ENCODE results near the gene TCF25. TPM values are rescaled to one million over a fixed set of nuclear protein-coding genes. Genes with fewer than 3 reads are reported as not detected.

TCF25 gene
- total RNA-seq, 1 experiment from 2014 or later, result 147 TPM

DNA sequence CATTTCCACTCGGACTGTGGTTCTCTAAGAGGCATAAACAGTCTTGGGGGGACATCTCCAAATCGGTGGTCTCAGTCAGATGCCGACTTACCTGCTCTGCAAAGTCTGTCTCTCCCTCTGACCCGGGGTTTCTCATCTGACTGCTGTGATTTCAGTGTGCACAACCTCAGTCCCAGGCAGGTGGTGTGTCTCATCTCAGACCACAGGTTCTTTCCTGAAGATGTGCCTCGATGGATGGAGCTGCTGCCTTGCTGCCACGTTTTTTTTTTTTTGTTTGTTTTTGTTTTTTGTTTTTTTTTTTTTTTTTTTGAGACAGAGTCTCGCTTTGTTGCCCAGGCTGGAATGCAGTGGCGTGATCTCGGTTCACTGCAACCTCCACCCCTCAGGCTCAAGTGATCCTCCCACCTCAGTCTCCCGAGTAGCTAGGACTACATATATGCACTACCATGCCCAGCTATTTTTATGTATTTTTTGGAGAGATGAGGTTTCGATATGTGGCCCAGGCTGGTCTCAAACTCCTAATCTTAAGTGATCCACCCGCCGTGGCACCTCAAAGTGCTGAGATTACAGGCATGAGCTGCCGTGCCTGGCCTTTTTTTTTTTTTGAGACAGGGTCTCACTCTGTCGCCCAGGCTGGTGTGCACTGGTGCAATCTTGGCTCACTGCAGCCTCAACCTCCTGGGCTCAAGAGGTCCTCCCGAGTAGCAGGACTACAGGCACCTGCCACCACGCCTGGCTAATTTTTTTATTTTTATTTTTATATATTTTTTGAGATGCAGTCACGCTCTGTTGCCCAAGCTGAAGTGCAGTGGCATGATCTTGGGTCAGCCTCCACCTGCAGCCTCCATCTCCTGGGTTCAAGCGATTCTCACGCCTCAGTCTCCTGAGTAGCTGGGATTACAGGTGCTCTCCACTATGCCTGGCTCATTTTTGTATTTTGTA lies 29.7 kb upstream of the TCF25 start:
- in situ Hi-C loops (cut with HindIII; ENCODE audit: low sequenced_read_pairs), result no loop called here
- no peak for DNase-seq (ENCODE audit: low spot score)

- in situ Hi-C loops (cut with HindIII; ENCODE audit: low sequenced_read_pairs), result no loop called here
- no peak for DNase-seq (ENCODE audit: low spot score)
Observed at GRCh38 chr16:89844739-89845339, 28.6 kb upstream of the TCF25 start.

- in situ Hi-C loops (cut with HindIII; ENCODE audit: low sequenced_read_pairs), result no loop called here
- DNase-seq (ENCODE audit: low spot score), result no peak
Observed at GRCh38 chr16:89845417-89845816, 28.0 kb upstream of the TCF25 start.

- in situ Hi-C loops (cut with HindIII; ENCODE audit: low sequenced_read_pairs), result no loop called here
- no peak for DNase-seq (ENCODE audit: low spot score)
Observed at GRCh38 chr16:89847051-89847939, 26.1 kb upstream of the TCF25 start.

GRCh38 chr16:89847940-89848297 lies 25.5 kb upstream of the TCF25 start:
- DNase-seq (ENCODE audit: low spot score), result no peak
- in situ Hi-C loops (cut with HindIII; ENCODE audit: low sequenced_read_pairs), result no loop called here

DNA sequence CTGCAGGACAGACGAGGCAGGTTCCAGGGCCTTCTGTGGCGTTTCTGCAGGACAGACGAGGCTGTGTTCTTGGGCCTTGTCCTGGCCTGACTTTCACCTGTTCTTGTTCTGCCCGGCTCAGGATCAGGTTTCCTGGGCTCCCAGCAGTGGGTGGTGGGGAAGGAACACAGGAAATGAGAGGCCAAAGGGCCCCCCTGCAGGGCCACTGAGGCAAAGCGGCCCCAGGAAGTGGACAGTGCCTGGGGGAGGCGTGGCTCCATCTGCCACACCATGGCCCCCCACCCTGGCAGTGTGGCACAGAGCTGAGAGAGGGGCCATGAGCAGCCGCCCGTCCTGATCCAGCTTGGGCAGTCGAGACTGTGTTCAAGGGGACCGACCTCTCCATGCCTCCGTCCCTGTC lies 24.4 kb upstream of the TCF25 start:
- DNase-seq (ENCODE audit: low spot score), result no peak
- in situ Hi-C loops (cut with HindIII; ENCODE audit: low sequenced_read_pairs), result no loop called here

- no peak for DNase-seq (ENCODE audit: low spot score)
- in situ Hi-C loops (cut with HindIII; ENCODE audit: low sequenced_read_pairs), result no loop called here
Observed at GRCh38 chr16:89853306-89853993, 19.9 kb upstream of the TCF25 start.

GRCh38 chr16:89855301-89855945 lies 18.0 kb upstream of the TCF25 start:
- in situ Hi-C loops (cut with HindIII; ENCODE audit: low sequenced_read_pairs), result no loop called here
- no peak for DNase-seq (ENCODE audit: low spot score)

DNA sequence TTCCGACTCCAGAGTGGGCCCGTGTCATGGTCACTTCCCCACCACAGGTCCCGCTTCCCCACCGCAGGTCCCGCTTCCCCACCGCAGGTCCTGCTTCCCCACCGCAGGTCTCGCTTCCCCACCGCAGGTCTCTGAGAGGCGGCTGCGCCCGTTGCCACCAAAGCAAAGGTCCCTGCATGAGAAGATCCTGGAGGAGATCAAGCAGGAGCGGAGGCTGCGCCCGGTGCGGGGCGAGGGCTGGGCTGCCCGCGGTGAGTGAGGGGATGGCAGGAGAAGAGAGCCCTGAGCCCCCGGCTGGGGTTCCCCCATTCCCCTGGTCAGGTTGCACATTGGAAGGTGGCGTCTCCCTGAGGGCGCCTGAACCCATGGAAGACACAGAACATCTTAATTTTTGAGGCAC lies 17.4 kb upstream of the TCF25 start:
- in situ Hi-C loops (cut with HindIII; ENCODE audit: low sequenced_read_pairs), result no loop called here
- DNase-seq (ENCODE audit: low spot score), result no peak

GRCh38 chr16:89858973-89859614 lies 14.3 kb upstream of the TCF25 start:
- in situ Hi-C loops (cut with HindIII; ENCODE audit: low sequenced_read_pairs), result no loop called here
- no peak for DNase-seq (ENCODE audit: low spot score)

DNA sequence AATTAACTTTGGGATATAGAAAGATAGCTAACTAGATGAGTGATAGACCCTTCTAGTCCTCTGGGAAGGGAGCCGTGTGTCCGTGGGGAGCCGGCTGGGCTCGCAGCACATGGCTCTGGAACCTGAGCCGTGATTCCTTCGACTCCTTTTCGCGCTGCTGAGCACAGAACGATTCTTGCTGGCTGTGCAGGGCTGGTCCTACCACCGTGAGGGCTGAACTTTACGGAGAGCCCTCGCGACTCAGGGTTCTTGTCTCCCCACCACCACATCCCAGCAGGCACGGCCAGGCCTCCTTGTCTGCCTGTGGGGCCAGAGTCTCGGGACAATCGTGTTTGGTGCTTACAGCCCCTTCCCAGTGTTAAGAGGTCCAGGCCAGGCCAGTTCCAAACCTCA lies 13.8 kb upstream of the TCF25 start:
- DNase-seq (ENCODE audit: low spot score), result no peak
- in situ Hi-C loops (cut with HindIII; ENCODE audit: low sequenced_read_pairs), result no loop called here

DNA sequence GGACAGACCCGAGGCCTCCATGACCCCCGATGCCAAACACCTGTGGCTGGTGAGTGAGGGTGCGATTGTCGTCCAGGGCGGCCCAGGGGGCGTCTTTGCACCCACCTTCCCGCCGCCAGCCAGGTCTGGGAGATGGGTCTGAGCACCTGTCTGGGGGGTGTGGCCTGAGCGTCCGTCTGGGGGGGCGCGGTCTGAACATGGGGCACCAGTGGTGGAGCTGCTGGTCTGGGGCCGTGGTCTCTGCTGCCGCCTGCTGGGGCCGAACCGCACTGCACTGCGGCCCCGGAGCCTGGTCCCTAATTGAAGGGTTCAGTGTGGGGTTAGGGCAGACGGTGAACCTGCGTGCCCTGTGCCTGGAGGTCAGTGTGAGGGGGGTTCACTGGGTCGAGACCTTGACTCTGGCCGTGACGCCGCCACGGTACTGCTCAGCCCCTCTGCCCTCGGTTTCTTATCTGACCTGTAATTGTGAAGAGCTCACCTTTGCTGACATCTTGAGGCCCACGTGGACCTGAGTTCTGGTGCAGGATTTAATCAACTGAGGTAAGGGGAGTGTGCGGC lies 12.6 kb upstream of the TCF25 start:
- peak; percentile 26 for DNase-seq (ENCODE audit: low spot score)
- in situ Hi-C loops (cut with HindIII; ENCODE audit: low sequenced_read_pairs), result no loop called here

GRCh38 chr16:89861648-89862047 lies 11.7 kb upstream of the TCF25 start:
- in situ Hi-C loops (cut with HindIII; ENCODE audit: low sequenced_read_pairs), result no loop called here
- no peak for DNase-seq (ENCODE audit: low spot score)

DNA sequence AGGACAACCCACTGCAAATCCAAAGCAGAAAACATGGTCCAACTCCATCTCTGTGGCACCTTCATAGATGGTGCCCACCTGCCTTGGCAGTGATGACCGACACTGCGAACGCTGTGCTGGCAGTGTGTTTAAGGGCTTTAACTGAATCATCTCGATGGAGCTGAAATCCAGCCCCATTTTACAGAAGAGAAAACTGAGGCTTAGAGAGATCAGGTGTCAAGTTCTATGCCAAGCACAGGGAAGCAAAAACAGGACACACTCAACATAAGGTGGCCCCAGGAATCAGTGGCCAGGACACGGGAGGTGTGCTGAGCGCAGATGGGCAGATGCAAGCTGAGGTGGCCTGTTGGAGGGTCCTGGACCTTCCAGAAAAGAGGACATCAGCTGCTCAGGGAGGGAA lies 10.7 kb upstream of the TCF25 start:
- in situ Hi-C loops (cut with HindIII; ENCODE audit: low sequenced_read_pairs), result no loop called here
- no peak for DNase-seq (ENCODE audit: low spot score)

DNA sequence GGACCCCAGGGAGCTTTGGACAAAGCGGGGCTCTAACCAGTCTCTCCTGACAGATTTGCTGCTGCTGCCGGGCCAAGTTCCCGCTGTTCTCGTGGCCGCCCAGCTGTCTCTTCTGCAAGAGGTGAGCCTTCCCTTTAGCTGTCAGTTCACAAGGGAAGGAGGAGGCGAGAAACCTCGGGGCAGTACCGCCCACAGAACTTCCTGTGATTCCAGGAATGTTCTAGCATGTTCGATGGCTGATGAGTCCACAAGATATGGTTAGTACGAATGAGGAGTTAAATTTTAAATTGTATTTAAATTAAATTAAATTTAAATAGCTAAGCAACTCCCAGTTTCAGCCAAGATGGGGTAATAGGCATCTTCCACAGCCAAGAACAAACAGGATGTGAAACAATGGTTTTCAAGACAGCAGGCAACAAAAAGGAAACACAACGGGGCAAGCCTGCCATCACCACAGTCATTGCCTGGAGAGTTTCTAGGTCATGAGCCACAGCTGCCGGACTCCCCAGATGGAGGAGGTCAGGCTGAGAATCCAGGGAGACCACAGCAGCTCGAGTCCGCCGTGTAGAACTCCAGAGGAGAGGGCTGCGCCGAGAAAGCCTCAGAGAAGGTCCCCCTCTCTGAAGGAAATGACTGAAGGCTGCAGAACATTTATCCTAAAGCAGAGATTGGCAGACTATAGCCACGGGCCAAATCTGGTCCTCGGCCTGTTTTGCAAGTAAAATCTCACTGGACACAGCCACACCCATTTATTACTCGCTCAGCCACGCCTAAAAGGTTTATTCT lies 9.5 kb upstream of the TCF25 start:
- DNase-seq (ENCODE audit: low spot score), result peak; percentile 72
- in situ Hi-C loops (cut with HindIII; ENCODE audit: low sequenced_read_pairs), result no loop called here

GRCh38 chr16:89864527-89864820 lies 8.9 kb upstream of the TCF25 start:
- DNase-seq (ENCODE audit: low spot score), result no peak
- in situ Hi-C loops (cut with HindIII; ENCODE audit: low sequenced_read_pairs), result no loop called here

DNA sequence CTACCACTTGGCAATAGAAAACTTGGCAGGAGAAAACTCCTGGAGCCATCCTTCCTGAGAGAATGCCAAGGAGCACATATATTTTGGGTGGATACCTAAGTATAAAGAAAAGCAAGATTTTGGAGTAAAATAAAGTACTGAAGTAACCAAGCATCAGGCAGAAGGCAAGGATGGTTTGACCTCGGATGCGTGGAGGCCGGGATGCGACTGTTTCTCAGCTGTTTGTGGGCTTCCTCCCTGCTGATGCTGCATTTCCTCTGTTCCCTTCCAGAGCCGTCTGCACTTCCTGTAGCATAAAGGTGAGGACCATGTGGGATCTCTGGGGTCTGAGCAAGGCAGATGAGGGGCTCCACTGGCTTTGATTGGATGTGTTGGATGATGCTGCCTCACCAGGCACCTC lies 5.5 kb upstream of the TCF25 start:
- in situ Hi-C loops (cut with HindIII; ENCODE audit: low sequenced_read_pairs), result no loop called here
- no peak for DNase-seq (ENCODE audit: low spot score)

DNA sequence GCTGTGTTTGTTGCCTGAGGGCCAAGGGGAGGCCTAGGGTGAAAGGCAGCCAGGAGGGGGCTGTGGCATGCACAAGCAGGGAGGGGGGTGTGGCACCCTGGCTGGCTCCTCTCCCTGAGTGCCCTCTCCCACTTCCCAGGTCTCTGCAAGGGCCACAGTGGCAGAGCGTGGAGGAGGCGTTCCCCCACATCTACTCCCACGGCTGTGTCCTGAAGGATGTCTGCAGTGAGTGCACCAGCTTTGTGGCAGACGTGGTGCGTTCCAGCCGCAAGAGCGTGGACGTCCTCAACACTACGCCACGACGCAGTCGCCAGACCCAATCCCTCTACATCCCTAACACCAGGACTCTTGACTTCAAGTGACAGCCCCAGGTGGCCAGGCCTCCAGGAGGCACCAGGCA lies 3.5 kb upstream of the TCF25 start:
- in situ Hi-C loops (cut with HindIII; ENCODE audit: low sequenced_read_pairs), result no loop called here
- DNase-seq (ENCODE audit: low spot score), result no peak

Measured in G401 (cell line).